ENCODE results near the gene RAB27A. TPM values are rescaled to one million over a fixed set of nuclear protein-coding genes. Genes with fewer than 3 reads are reported as not detected.

RAB27A gene
- total and polyA plus RNA-seq, 2 donors (not counting 3 experiments of a cell fraction or from before 2014, with no cell fraction given), result 7.3 to 30.9 TPM

GRCh38 chr15:55276324-55276723 is 13.3 kb downstream of the RAB27A start:
- no peaks in the 10 kb centered on the region for H3K9me3 ChIP-seq (replicated peaks; ENCODE audit: control insufficient read depth, insufficient read depth, low read length)
- TF ChIP-seq, protein P1, sequence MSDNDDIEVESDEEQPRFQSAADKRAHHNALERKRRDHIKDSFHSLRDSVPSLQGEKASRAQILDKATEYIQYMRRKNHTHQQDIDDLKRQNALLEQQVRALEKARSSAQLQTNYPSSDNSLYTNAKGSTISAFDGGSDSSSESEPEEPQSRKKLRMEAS (IDR thresholded peaks at IDR 0.05; ENCODE audit: insufficient read depth, insufficient read length), result no peak
- TF ChIP-seq MYC (IDR thresholded peaks at IDR 0.05; ENCODE audit: low read depth, low read length) (no peak), GATA2 (IDR thresholded peaks at IDR 0.05; ENCODE audit: insufficient read depth, insufficient read length, low read depth, low read length) (no peak), EZH2 (IDR thresholded peaks at IDR 0.05; ENCODE audit: borderline replicate concordance, low read depth, low read length, severe bottlenecking) (no peak), JUN (IDR thresholded peaks at IDR 0.05; ENCODE audit: borderline replicate concordance, insufficient read depth, insufficient read length, low read depth) (no peak), POLR2AphosphoS5 (IDR thresholded peaks at IDR 0.05; ENCODE audit: insufficient read depth, low read depth, low read length) (no peak), FOS (IDR thresholded peaks at IDR 0.05; ENCODE audit: borderline replicate concordance, insufficient read depth, low read length) (no peak), POLR2A (IDR thresholded peaks at IDR 0.05; ENCODE audit: low read depth, low read length) (no peak)
- TF ChIP-seq, protein P2, sequence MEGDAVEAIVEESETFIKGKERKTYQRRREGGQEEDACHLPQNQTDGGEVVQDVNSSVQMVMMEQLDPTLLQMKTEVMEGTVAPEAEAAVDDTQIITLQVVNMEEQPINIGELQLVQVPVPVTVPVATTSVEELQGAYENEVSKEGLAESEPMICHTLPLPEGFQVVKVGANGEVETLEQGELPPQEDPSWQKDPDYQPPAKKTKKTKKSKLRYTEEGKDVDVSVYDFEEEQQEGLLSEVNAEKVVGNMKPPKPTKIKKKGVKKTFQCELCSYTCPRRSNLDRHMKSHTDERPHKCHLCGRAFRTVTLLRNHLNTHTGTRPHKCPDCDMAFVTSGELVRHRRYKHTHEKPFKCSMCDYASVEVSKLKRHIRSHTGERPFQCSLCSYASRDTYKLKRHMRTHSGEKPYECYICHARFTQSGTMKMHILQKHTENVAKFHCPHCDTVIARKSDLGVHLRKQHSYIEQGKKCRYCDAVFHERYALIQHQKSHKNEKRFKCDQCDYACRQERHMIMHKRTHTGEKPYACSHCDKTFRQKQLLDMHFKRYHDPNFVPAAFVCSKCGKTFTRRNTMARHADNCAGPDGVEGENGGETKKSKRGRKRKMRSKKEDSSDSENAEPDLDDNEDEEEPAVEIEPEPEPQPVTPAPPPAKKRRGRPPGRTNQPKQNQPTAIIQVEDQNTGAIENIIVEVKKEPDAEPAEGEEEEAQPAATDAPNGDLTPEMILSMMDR (IDR thresholded peaks at IDR 0.05; ENCODE audit: extremely low read depth in 1 of 2, insufficient read depth in 1 of 2, low read depth in 1 of 2, low read length in 2 of 2), result no peak
- H2AFZ ChIP-seq (ENCODE audit: low read depth, low read length), result no peak overlapping the region
- H3K4me2 ChIP-seq (ENCODE audit: insufficient read depth, low read length), result no peak overlapping the region
- intact Hi-C loops (cut with micrococcal nuclease), result no loop called here
- POLR2A ChIA-PET, result no interaction called here
- H3K27me3 ChIP-seq (ENCODE audit: control insufficient read depth in 2 of 2, insufficient read depth in 2 of 2, low read length in 2 of 2), result no peaks in the 10 kb centered on the region
- peaks cover 23% of the 10 kb centered on the region for H3K4me1 ChIP-seq (ENCODE audit: control insufficient read depth, extremely low read depth, insufficient read depth, low read length)
- no peak overlapping the region for H3K9ac ChIP-seq (replicated peaks; ENCODE audit: extremely low read depth, insufficient read depth, low read length)
- H4K20me1 ChIP-seq (replicated peaks; ENCODE audit: control insufficient read depth, extremely low read depth, insufficient read depth, low read length), result no peaks in the 10 kb centered on the region
- H3K36me3 ChIP-seq (ENCODE audit: control insufficient read depth in 2 of 2, extremely low read depth in 1 of 2, insufficient read depth in 2 of 2, low read length in 2 of 2), result no peaks in the 10 kb centered on the region
- CTCF ChIA-PET, result no interaction called here
- H3K9me1 ChIP-seq (replicated peaks; ENCODE audit: control insufficient read depth, extremely low read depth, insufficient read depth, low read length), result peaks cover 2% of the 10 kb centered on the region
- dilution Hi-C loops (cut with MboI; ENCODE audit: extremely low pct_ligation_motif_present, low sequenced_read_pairs), result no loop called here
- DNase-seq (ENCODE audit: low read depth, low spot score), result no peak
- no peak overlapping the region for H3K4me3 ChIP-seq (replicated peaks in 1 of 3; ENCODE audit: insufficient read depth in 1 of 3, low read depth in 1 of 3, low read length in 3 of 3)
- FAIRE-seq, result no peak
- BruUV-seq (replicated peaks), result no TSS peak
- no peak overlapping the region for H3K27ac ChIP-seq (ENCODE audit: insufficient read depth, low read depth, low read length)
- H3K79me2 ChIP-seq (ENCODE audit: control insufficient read depth, insufficient read depth, low read length), result peaks cover 4% of the 10 kb centered on the region
